Lower leg skin (tissue), 3 donors: ENCODE data around the gene TMEM200A.

Source experiments
- CTCF ChIP-seq, 3 donors: fragments of 450-650 bp; IDR thresholded peaks; one replicate each; pipeline ENCODE4 v1.5.1; 2016; ENCODE audit warnings: antibody characterized with exemption in 3 of 3, mild to moderate bottlenecking in 3 of 3, moderate library complexity in 2 of 3
- POLR2A ChIP-seq, 2 donors: fragments of 450-650 bp; IDR thresholded peaks; one replicate each; pipeline ENCODE4 v1.6.1; 2016 to 2017; ENCODE audit warnings: antibody characterized with exemption in 2 of 2, mild to moderate bottlenecking in 1 of 2, moderate library complexity in 1 of 2

GRCh38 chr6:130482645-130483390 is 117.0 kb downstream of the TMEM200A start:
- TF ChIP-seq POLR2A (IDR thresholded peaks at IDR 0.05) (no peak), CTCF (IDR thresholded peaks at IDR 0.05) (no peak)
